IPS DF 4.7 (cell line): ENCODE measurements around the gene NKX6-1.

Source experiments
- DNase-seq: peaks from one replicate; pipeline ENCODE4 v3.0.0-alpha.2; 2013; ENCODE audit warnings: low spot score; ENCODE audit errors: extremely low read depth

NKX6-1 gene

DNA sequence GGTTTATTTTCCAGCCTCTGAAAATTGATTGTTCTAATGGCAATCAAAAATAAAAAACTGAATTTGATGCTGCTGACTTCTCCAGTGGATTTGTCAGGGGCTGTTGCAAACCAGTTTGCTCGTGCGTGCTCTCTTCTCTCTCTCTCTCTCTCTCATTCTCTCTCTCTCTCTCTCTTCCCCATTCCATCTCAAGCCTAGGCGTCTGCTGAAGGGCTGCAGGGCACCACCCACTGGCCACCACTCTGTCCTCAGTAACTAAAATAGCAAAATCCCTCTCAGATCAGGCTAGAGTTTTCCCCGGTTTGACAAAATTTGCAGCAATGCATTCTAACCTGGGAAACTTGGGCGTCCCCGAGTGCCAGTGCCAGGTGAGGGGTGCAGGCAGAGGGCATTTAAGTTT lies 19.4 kb downstream of the NKX6-1 start:
- DNase-seq, result no peak

DNA sequence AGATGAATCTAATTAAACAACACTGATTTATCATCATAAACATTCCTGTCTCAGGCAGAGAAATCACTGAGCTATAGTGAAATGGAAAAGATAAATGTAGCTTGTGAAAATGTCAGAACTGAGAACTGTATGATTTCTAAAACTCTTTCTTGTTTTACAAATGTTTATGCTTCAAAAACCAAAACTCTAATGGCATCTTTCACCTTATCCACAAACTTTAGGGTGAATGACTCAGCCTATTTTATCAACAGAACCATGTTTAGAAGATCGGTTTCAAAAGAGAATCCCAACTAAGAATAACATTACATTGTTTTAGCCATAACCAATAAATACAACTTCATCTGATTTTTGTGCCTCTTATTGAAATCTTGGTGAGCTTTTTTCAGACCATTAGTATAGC lies 21.4 kb downstream of the NKX6-1 start:
- no peak for DNase-seq

DNA sequence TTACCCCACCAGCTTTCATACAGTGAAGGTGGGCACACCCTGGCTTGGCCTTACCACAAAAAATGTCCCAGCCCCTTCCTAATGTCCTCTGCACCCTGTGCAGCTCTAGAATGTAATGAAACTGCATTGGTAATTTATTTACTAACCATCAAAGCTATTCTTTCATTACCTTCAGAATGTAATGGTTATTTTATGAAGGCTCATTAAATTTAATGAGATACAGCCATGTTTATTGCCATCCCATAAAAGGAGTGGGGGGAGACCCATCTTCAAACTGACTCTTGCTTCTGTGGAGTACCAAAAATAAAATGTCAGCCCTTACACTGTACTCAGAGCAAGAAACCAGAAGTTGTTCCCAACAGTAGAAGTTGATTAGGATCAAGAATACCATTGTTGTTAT lies 25.0 kb downstream of the NKX6-1 start:
- no peak for DNase-seq

DNA sequence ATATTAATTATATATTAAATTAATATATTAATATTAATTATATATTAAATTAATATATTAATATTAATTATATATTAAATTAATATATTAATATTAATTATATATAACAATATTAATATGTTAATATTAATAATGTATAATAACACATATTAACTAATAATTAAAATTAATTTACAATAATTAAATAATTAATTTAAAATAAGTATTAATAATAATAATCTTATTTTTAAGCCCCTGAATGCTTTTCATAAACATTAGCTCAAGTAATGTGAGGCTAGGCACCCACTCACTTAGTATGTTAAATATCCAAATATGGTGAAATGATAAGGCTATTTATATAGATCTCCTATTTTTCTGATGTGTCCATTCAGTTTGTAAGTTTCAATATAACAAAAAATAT lies 26.9 kb downstream of the NKX6-1 start:
- no peak for DNase-seq

DNA sequence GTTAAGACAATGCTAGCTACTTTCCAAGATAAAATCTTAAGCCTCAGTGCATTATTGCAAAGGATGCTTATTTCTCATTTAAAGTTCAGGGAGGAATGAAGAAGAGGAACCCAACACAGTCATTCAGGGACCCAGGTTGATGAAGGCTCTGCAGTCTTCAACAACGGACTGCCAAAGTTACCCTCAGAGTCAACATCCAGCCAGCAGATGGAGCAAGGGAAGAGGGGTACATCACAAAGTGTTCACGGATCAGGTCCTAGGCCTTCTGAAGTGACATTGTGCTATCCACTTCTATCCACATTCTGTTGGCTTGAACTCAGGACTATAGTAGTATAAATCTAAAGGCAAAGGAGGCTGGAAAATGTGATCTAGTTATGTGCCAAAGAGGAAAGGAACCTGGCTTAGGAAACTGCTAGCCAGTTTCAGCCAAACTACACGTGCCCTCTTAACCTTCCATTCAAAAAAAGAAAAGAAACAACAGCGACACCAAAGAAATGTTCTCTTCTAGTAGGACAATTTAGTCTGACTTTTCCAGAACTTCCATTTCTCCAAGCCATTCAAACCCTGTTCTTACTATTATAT lies 28.8 kb downstream of the NKX6-1 start:
- DNase-seq, result no peak

DNA sequence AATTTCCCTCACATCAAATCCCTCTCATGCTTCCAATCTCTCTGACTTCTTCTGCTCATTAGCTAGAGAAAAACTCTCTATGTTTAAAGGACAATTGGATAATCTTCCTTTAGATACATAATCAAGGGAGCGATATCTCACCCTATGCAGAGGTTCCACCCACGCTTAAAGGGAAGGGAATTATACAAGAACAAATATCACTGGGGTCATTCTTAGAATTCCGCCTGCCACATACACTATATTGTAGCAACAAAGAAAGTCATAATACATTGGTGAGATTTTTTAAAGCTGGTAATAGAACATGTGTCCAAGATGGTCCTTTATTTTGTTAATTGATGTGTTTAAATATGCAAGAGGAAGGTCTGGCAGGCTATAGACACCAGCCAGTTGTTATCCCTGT lies 31.5 kb downstream of the NKX6-1 start:
- DNase-seq, result no peak

DNA sequence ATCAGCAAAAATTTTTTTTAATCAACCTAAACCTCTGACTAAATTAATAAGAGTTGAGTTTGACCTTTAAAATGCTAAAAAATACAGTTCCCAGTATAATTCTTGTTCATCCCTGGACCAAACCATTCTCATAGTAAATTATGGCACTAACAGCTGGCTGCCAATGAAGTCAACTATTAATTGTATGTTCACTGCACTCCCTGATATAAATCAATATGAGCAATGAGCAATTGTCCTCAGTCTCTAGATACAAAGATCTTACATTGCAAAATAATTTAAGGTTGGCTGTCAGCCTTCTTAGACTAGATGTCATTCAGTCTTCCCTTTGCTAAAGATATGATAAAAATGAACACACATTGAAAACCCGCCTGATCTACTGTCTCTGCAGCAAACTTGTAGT lies 39.3 kb downstream of the NKX6-1 start:
- DNase-seq, result no peak

DNA sequence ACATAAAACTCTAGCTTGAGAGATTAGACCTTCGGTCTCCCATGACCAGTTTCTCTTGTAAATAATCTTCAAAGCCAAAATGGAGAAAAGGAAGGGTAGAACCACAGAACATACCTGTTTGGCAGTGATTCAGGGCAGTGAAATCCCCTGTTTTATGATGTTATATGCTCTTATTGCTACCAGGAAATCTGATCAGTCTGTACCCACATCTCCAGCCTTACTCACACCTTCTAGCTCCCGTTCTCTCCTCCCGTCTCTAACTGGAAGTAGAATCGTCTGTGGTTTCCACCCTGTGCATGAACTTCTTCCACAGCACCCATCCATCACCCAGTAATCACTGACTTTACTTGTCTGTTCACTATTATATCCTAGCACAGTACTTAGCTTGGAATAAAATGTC lies 42.9 kb downstream of the NKX6-1 start:
- DNase-seq, result no peak

DNA sequence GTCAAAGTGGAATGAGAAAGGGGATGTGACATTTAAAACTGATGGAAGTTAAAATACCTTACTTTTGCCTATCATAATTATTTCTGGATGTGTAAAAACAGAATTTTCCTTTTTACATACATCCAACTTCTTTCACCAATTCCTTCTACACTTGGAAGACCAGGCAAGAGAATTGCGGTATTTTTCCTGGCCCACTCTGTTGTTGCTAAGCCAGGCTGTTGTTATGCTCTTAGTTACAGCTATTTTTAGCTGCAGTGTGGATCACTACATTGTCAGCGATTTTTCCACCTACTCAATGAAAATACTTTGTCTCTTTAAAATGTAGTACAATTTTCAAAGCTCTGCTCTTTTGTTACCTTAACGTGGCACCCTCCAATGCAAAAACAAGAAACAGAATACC lies 43.4 kb downstream of the NKX6-1 start:
- DNase-seq, result no peak

DNA sequence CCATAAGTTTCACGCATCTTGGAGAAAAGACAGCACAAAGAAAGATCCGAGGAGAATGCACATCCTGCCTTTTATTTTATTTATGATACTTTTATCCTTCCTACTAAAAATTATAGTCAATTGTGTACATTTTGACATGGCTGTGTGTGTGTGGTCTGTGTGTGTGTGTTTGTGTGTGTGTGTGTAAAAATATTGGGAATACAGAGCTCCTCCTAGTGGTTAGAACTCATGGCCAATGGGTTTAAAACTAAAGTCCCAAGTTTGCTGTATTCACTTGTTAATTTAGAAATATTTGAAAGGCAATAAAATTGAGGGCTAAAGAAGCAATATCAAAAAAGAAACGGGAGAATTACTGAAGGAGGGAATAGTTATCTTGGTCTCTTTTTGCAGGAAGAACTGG lies 47.5 kb downstream of the NKX6-1 start:
- DNase-seq, result no peak

DNA sequence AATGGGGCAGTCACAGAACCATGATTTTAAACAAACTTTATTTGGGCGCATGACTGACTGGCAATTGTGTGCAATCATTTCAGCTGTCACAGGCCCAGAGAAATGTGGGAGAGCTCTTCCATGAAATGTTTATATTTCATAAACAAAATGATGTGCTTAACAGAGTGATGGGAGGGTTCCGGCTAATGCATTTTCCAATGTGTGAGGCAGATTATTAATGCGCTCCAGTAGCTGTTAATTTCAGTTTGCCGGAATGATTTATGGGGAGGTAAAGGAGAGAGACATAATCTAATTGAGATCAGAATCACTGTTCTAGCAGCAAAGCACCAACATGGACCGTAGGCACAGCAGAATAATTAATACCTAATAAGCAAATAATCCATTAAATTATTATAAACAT lies 55.6 kb downstream of the NKX6-1 start:
- DNase-seq, result no peak

DNA sequence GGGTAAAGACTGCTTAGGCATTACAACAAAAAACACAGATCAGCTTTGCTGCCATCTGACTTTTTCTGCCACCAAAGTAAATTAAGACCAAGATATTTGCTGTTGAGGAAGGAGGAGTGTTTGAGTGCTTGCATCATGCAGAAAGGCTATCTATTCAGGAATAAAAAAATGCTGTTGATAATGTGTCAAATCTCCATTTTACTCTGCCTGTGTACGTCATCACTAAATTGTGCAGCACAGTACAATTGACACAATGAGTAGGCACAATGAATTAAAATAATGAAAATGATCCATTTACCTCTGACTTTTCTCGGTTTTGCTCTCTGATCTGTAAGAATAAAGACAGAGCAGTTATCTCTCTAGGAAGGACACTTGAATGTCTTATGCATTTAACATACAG lies 56.3 kb downstream of the NKX6-1 start:
- no peak for DNase-seq
